MM.1S (cell line): ENCODE data around the gene USF3.

Experiments used
- DNase-seq: peaks from one replicate; pipeline ENCODE4 v3.0.0-alpha.2; 2015
- H2AFZ ChIP-seq: fragments of 300-600 bp; sonication (generic); 2 replicates; pipeline ENCODE4 v1.6.0; 2016; ENCODE audit warnings: antibody characterized with exemption, low read length
- H3F3A ChIP-seq: fragments of 300-600 bp; sonication (generic); 2 replicates; pipeline ENCODE4 v1.6.1; 2016; ENCODE audit warnings: mild to moderate bottlenecking, antibody characterized with exemption, low read length, moderate library complexity, mixed read lengths; ENCODE audit not compliant: insufficient read depth
- H3K27ac ChIP-seq: fragments of 300-600 bp; sonication (generic); 2 replicates; pipeline ENCODE4 v1.5.1; 2016; ENCODE audit warnings: mild to moderate bottlenecking, low read length
- H3K27me3 ChIP-seq: fragments of 300-600 bp; sonication (generic); replicated peaks from 2 replicates; pipeline ENCODE4 v1.6.0; 2016; ENCODE audit warnings: low read length; ENCODE audit not compliant: insufficient read depth
- H3K36me3 ChIP-seq: fragments of 300-600 bp; sonication (generic); replicated peaks from 2 replicates; pipeline ENCODE4 v1.6.1; 2016; ENCODE audit warnings: mild to moderate bottlenecking, low read length, mixed read lengths; ENCODE audit not compliant: insufficient read depth
- H3K4me1 ChIP-seq: fragments of 300-600 bp; sonication (generic); 2 replicates; pipeline ENCODE4 v1.6.1; 2016; ENCODE audit warnings: low read length, mixed read lengths
- H3K4me2 ChIP-seq: fragments of 300-600 bp; sonication (generic); 2 replicates; pipeline ENCODE4 v1.6.0; 2016; ENCODE audit warnings: low read depth, low read length
- H3K4me3 ChIP-seq: fragments of 300-600 bp; sonication (generic); 2 replicates; pipeline ENCODE4 v1.5.1; 2016; ENCODE audit warnings: low read length, mixed read lengths
- H3K79me2 ChIP-seq: fragments of 300-600 bp; sonication (generic); 2 replicates; pipeline ENCODE4 v1.6.1; 2016; ENCODE audit warnings: mixed run types, low read length, mixed read lengths
- H3K9ac ChIP-seq: fragments of 300-600 bp; sonication (generic); 2 replicates; pipeline ENCODE4 v1.6.1; 2016; ENCODE audit warnings: low read length, mixed read lengths
- H3K9me2 ChIP-seq: fragments of 300-600 bp; sonication (generic); replicated peaks from 2 replicates; pipeline ENCODE4 v1.6.1; 2016; ENCODE audit warnings: mild to moderate bottlenecking, low read length, mixed read lengths; ENCODE audit not compliant: insufficient read depth
- H3K9me3 ChIP-seq: fragments of 300-600 bp; sonication (generic); replicated peaks from 2 replicates; pipeline ENCODE4 v1.6.1; 2016; ENCODE audit warnings: mild to moderate bottlenecking, low read length, mixed read lengths; ENCODE audit not compliant: insufficient read depth
- H4K20me1 ChIP-seq: fragments of 300-600 bp; sonication (generic); 2 replicates; pipeline ENCODE4 v1.6.1; 2016; ENCODE audit warnings: mild to moderate bottlenecking, low read length, moderate library complexity, mixed read lengths; ENCODE audit not compliant: insufficient read depth
- CTCF ChIP-seq: fragments of 300-600 bp; sonication (generic); IDR thresholded peaks from 2 replicates; pipeline ENCODE4 v1.5.1; 2016; ENCODE audit warnings: antibody characterized with exemption, low read length, mixed read lengths
- EZH2 ChIP-seq: fragments of 300-600 bp; sonication (generic); optimal IDR thresholded peaks from 2 replicates; pipeline ENCODE3; 2017; ENCODE audit warnings: low read depth, mild to moderate bottlenecking, antibody characterized with exemption, low read length, mixed read lengths
- EZH2phosphoT487 ChIP-seq: fragments of 300-600 bp; sonication (generic); IDR thresholded peaks from 2 replicates; pipeline ENCODE4 v1.6.1; 2018; ENCODE audit warnings: antibody characterized with exemption, low read length

The USF3 gene

GRCh38 chr3:113714702-113715101 lies 18.3 kb upstream of the USF3 start:
- TF ChIP-seq CTCF (no peak), EZH2phosphoT487 (no peak), EZH2 (no peak)
- Histone ChIP-seq H2AFZ (no peak overlapping the region), H3K27me3 (no peaks in the 10 kb centered on the region), H3K4me1 (no peaks in the 10 kb centered on the region), H3K9me3 (no peaks in the 10 kb centered on the region), H4K20me1 (no peaks in the 10 kb centered on the region), H3K79me2 (no peaks in the 10 kb centered on the region), H3K27ac (no peak overlapping the region), H3K36me3 (peaks cover 5% of the 10 kb centered on the region; the same call in 1 of the 2 replicates), H3K4me3 (no peak overlapping the region), H3K9ac (no peak overlapping the region), H3K4me2 (no peak overlapping the region), H3F3A (0 out of 2 replicates have a peak, but pooled peaks cover 5% of the 10 kb centered on the region), H3K9me2 (no peaks in the 10 kb centered on the region)
- no peak for DNase-seq

GRCh38 chr3:113712129-113712528 lies 15.7 kb upstream of the USF3 start:
- H3K9me3 ChIP-seq, result no peaks in the 10 kb centered on the region
- H3K27me3 ChIP-seq, result no peaks in the 10 kb centered on the region
- H3K36me3 ChIP-seq, result no peaks in the 10 kb centered on the region; the same call in 1 of the 2 replicates
- H4K20me1 ChIP-seq, result no peaks in the 10 kb centered on the region
- DNase-seq, result no peak
- no peak for TF ChIP-seq EZH2phosphoT487
- no peak for TF ChIP-seq EZH2
- no peak for TF ChIP-seq CTCF
- H3K79me2 ChIP-seq, result no peaks in the 10 kb centered on the region
- H2AFZ ChIP-seq, result no peak overlapping the region
- H3K9me2 ChIP-seq, result no peaks in the 10 kb centered on the region
- no peaks in the 10 kb centered on the region for H3F3A ChIP-seq
- H3K9ac ChIP-seq, result no peak overlapping the region
- H3K4me3 ChIP-seq, result no peak overlapping the region
- H3K4me1 ChIP-seq, result no peaks in the 10 kb centered on the region
- H3K4me2 ChIP-seq, result no peak overlapping the region
- no peak overlapping the region for H3K27ac ChIP-seq

- H3K27me3 ChIP-seq, result no peaks in the 10 kb centered on the region
- no peak overlapping the region for H3K4me2 ChIP-seq
- no peaks in the 10 kb centered on the region for H3K79me2 ChIP-seq
- H3K9me3 ChIP-seq, result no peaks in the 10 kb centered on the region
- H3F3A ChIP-seq, result no peaks in the 10 kb centered on the region
- H3K4me1 ChIP-seq, result no peaks in the 10 kb centered on the region
- H3K9ac ChIP-seq, result no peak overlapping the region
- DNase-seq, result no peak
- no peak overlapping the region for H2AFZ ChIP-seq
- no peaks in the 10 kb centered on the region for H4K20me1 ChIP-seq
- H3K36me3 ChIP-seq, result no peaks in the 10 kb centered on the region; the same call in 1 of the 2 replicates
- H3K27ac ChIP-seq, result no peak overlapping the region
- TF ChIP-seq EZH2phosphoT487 (no peak), EZH2 (no peak), CTCF (no peak)
- H3K9me2 ChIP-seq, result no peaks in the 10 kb centered on the region
- H3K4me3 ChIP-seq, result no peak overlapping the region
Measured at GRCh38 chr3:113707835-113708234, 11.4 kb upstream of the USF3 start.
